Prostate gland (tissue), 2 donors: ENCODE results near the gene SMIM20. TPM values are rescaled to one million over a fixed set of nuclear protein-coding genes. Genes with fewer than 3 reads are reported as not detected.

Experiments used
- DNase-seq: peaks from one replicate; pipeline ENCODE4 v3.0.0-alpha.2; 2019; ENCODE audit warnings: low spot score
- H3K27ac ChIP-seq, 2 donors: fragments of 200-600 bp; sonication (generic); 2 replicates each; pipeline ENCODE4 v1.5.1; 2017 to 2019
- H3K27me3 ChIP-seq: fragments of 200-600 bp; sonication (generic); replicated peaks from 2 replicates; pipeline ENCODE4 v1.5.1; 2019; ENCODE audit not compliant: insufficient read depth
- H3K36me3 ChIP-seq, 2 donors: fragments of 200-600 bp; sonication (generic); 1 replicate in 1 of 2; 2 replicates in 1 of 2; pipeline versions ENCODE4 v1.5.1 to v1.8.1; 2017 to 2019
- H3K4me1 ChIP-seq: fragments of 200-600 bp; sonication (generic); replicated peaks from 2 replicates; pipeline ENCODE4 v1.5.1; 2019
- H3K4me3 ChIP-seq, 2 donors: fragments of 200-600 bp; sonication (generic); 2 replicates each; pipeline ENCODE4 v1.5.1; 2017 to 2019
- H3K9me3 ChIP-seq: fragments of 200-600 bp; sonication (generic); 2 replicates; pipeline ENCODE4 v1.5.1; 2017
- CTCF ChIP-seq, 4 experiments: fragments of 200-600 bp in 2 of 4; fragments of 450-650 bp in 2 of 4; sonication (generic) in 2 of 4; IDR thresholded peaks; 1 replicate in 3 of 4; 2 replicates in 1 of 4; pipeline ENCODE4 v1.5.1; 2016 to 2019; ENCODE audit warnings: antibody characterized with exemption in 4 of 4, mild to moderate bottlenecking in 2 of 4, moderate library complexity in 2 of 4
- POLR2A ChIP-seq: fragments of 450-650 bp; IDR thresholded peaks from one replicate; pipeline ENCODE4 v1.6.1; 2016; ENCODE audit warnings: antibody characterized with exemption, mild to moderate bottlenecking
- POLR2AphosphoS5 ChIP-seq: sonication (generic); formaldehyde crosslinking; IDR thresholded peaks from one replicate; pipeline ENCODE4 v1.6.1; 2017; ENCODE audit warnings: antibody characterized with exemption
- WGBS: methylation state at CpG from one replicate; pipeline ENCODE4 v1.1.5; 2018; 5-methylcytosine and 5-hydroxymethylcytosine counted together
- intact Hi-C: fragments of 100-400 bp; cut with DNase I; formaldehyde crosslinking; loops from one replicate; pipeline ENCODE4 v1.14.2; 2022
- total RNA-seq, 2 donors: library from RNA; depleted of rRNA; stranded (reverse); fragments of >200 nt; gene quantifications; one replicate each; pipeline ENCODE4 v1.1.0, GENCODE V29; 2016

SMIM20 gene
- total RNA-seq, 2 donors from 2014 or later, result 34.7 to 35.7 TPM

- Histone ChIP-seq H3K9me3 (no peaks in the 10 kb centered on the region), H3K4me1 (no peaks in the 10 kb centered on the region), H3K27ac (no peak overlapping the region), H3K36me3 (no peaks in the 10 kb centered on the region), H3K4me3 (no peak overlapping the region), H3K27me3 (no peaks in the 10 kb centered on the region)
- WGBS, result 78% methylated on average over 2 of the region's 2 CpGs
- intact Hi-C loops, result no loop called here
- TF ChIP-seq POLR2A, result no peak
- no peak for TF ChIP-seq CTCF (IDR thresholded peaks at IDR 0.05)
- TF ChIP-seq POLR2AphosphoS5, result no peak
- no peak for DNase-seq
These were observed 30.5 kb upstream of the SMIM20 start for GRCh38 chr4:25883565-25883964.

GRCh38 chr4:25884031-25884782, 29.8 kb upstream of the SMIM20 start:
- Histone ChIP-seq H3K36me3 (no peaks in the 10 kb centered on the region), H3K4me3 (no peak overlapping the region), H3K27ac (no peak overlapping the region), H3K9me3 (no peaks in the 10 kb centered on the region), H3K4me1 (no peaks in the 10 kb centered on the region), H3K27me3 (no peaks in the 10 kb centered on the region)
- TF ChIP-seq POLR2AphosphoS5 (no peak), POLR2A (no peak), CTCF (IDR thresholded peaks at IDR 0.05) (no peak)
- 42% methylated on average over 5 of the region's 5 CpGs for WGBS
- intact Hi-C loops, result no loop called here
- DNase-seq, result no peak

GRCh38 chr4:25888781-25889180, 25.2 kb upstream of the SMIM20 start:
- H3K4me1 ChIP-seq, result no peaks in the 10 kb centered on the region
- intact Hi-C loops, result no loop called here
- H3K9me3 ChIP-seq, result no peaks in the 10 kb centered on the region
- H3K36me3 ChIP-seq, result no peaks in the 10 kb centered on the region
- DNase-seq, result no peak
- H3K27me3 ChIP-seq, result no peaks in the 10 kb centered on the region
- no peak overlapping the region for H3K27ac ChIP-seq
- no peak overlapping the region for H3K4me3 ChIP-seq
- TF ChIP-seq POLR2A, result no peak
- no peak for TF ChIP-seq CTCF (IDR thresholded peaks at IDR 0.05)
- no peak for TF ChIP-seq POLR2AphosphoS5

GRCh38 chr4:25889589-25890503, 24.2 kb upstream of the SMIM20 start:
- TF ChIP-seq CTCF (IDR thresholded peaks at IDR 0.05) (no peak), POLR2A (no peak), POLR2AphosphoS5 (no peak)
- H3K27ac ChIP-seq, result no peak overlapping the region
- no peak for DNase-seq
- H3K4me3 ChIP-seq, result no peak overlapping the region
- intact Hi-C loops, result no loop called here
- H3K4me1 ChIP-seq, result no peaks in the 10 kb centered on the region
- H3K36me3 ChIP-seq, result no peaks in the 10 kb centered on the region
- WGBS, result 85% methylated on average over 14 of the region's 14 CpGs
- no peaks in the 10 kb centered on the region for H3K9me3 ChIP-seq
- H3K27me3 ChIP-seq, result no peaks in the 10 kb centered on the region
